WTC11 (cell line): ENCODE measurements around the gene HACE1. TPM values are rescaled to one million over a fixed set of nuclear protein-coding genes. Genes with fewer than 3 reads are reported as not detected.

Source experiments
- ATAC-seq: fragments of 200-7000 bp; cut with Tn5 transposase; 2 replicates; pipeline ENCODE4 v1.10.0; 2021; ENCODE audit warnings: mild to moderate bottlenecking, moderate library complexity
- CTCF ChIA-PET: fragments of 300-600 bp; sonication (Branson Sonifier 250); formaldehyde crosslinking; loops from one replicate; lab custom pipeline; 2021; ENCODE audit warnings: antibody characterized with exemption; lab: Charles Lee
- POLR2A ChIA-PET: fragments of 350-600 bp; sonication (Branson Sonifier 250); formaldehyde crosslinking; loops from one replicate; lab custom pipeline; 2021; ENCODE audit warnings: antibody characterized with exemption; lab: Charles Lee
- DNase-seq: peaks from one replicate; pipeline ENCODE4 v3.0.0; 2021; ENCODE audit warnings: low spot score
- H3K27ac Mint-ChIP-seq: 2 replicates; pipeline ENCODE4 v1.8.0; 2021; ENCODE audit warnings: mixed read lengths
- H3K27me3 Mint-ChIP-seq: 2 replicates; pipeline ENCODE4 v1.8.0; 2021; ENCODE audit warnings: low read depth, mild to moderate bottlenecking, moderate library complexity, mixed read lengths
- H3K36me3 Mint-ChIP-seq: 2 replicates; pipeline ENCODE4 v1.8.0; 2021; ENCODE audit warnings: mixed read lengths
- H3K4me1 Mint-ChIP-seq: 2 replicates; pipeline ENCODE4 v1.8.0; 2022; ENCODE audit warnings: mixed read lengths
- H3K4me3 Mint-ChIP-seq: 2 replicates; pipeline ENCODE4 v1.8.0; 2021; ENCODE audit warnings: mild to moderate bottlenecking, moderate library complexity, mixed read lengths
- H3K9me3 Mint-ChIP-seq: 2 replicates; pipeline ENCODE4 v1.8.0; 2021; ENCODE audit warnings: mixed read lengths
- ATF1 ChIP-seq: sonication (generic); formaldehyde crosslinking; IDR thresholded peaks from 2 replicates; pipeline ENCODE4 v1.8.1; 2023; ENCODE audit warnings: mild to moderate bottlenecking, moderate library complexity, missing genetic modification reagents
- CBFB ChIP-seq: sonication (generic); formaldehyde crosslinking; IDR thresholded peaks from 2 replicates; pipeline ENCODE4 v1.8.1; 2022; ENCODE audit warnings: mild to moderate bottlenecking, low read depth, missing genetic modification reagents
- EMX1 ChIP-seq: fragments of 250-450 bp; sonication (Bioruptor Pico); IDR thresholded peaks from 2 replicates; pipeline ENCODE4 v1.8.0; 2021; ENCODE audit warnings: mild to moderate bottlenecking
- ERG ChIP-seq: fragments of 250-450 bp; sonication (Bioruptor Pico); IDR thresholded peaks from 2 replicates; pipeline ENCODE4 v1.8.0; 2021; ENCODE audit warnings: mild to moderate bottlenecking
- FOXP1 ChIP-seq: sonication (generic); formaldehyde crosslinking; IDR thresholded peaks from 2 replicates; pipeline ENCODE4 v1.8.0; 2022; ENCODE audit warnings: missing genetic modification reagents, mild to moderate bottlenecking, moderate library complexity, borderline replicate concordance
- GABPB1 ChIP-seq: sonication (generic); formaldehyde crosslinking; IDR thresholded peaks from 2 replicates; pipeline ENCODE4 v1.8.1; 2023; ENCODE audit warnings: mild to moderate bottlenecking, missing genetic modification reagents
- GTF2I ChIP-seq: fragments of 250-450 bp; sonication (Bioruptor Pico); conservative IDR thresholded peaks from 2 replicates; pipeline ENCODE4 v1.4.0; 2021; ENCODE audit warnings: mild to moderate bottlenecking
- IRF2 ChIP-seq: sonication (generic); formaldehyde crosslinking; IDR thresholded peaks from 2 replicates; pipeline ENCODE4 v1.8.0; 2022; ENCODE audit warnings: low read depth, missing genetic modification reagents, borderline replicate concordance
- JAZF1 ChIP-seq: fragments of 250-450 bp; sonication (Bioruptor Pico); IDR thresholded peaks from 2 replicates; pipeline ENCODE4 v1.9.0; 2021; ENCODE audit warnings: moderate library complexity, mild to moderate bottlenecking, inconsistent platforms
- KAT7 ChIP-seq: sonication (generic); formaldehyde crosslinking; IDR thresholded peaks from 2 replicates; pipeline ENCODE4 v1.8.1; 2023; ENCODE audit warnings: missing genetic modification reagents, mild to moderate bottlenecking, borderline replicate concordance
- MAX ChIP-seq: sonication (generic); formaldehyde crosslinking; IDR thresholded peaks from 2 replicates; pipeline ENCODE4 v1.8.0; 2022; ENCODE audit warnings: mild to moderate bottlenecking, missing genetic modification reagents
- NR1H2 ChIP-seq: sonication (generic); formaldehyde crosslinking; IDR thresholded peaks from 2 replicates; pipeline ENCODE4 v1.9.0; 2021; ENCODE audit warnings: mild to moderate bottlenecking, moderate library complexity, missing genetic modification reagents
- RORB ChIP-seq: fragments of 250-450 bp; sonication (Bioruptor Pico); IDR thresholded peaks from 2 replicates; pipeline ENCODE4 v1.9.0; 2021; ENCODE audit warnings: mild to moderate bottlenecking
- SP1 ChIP-seq: sonication (generic); formaldehyde crosslinking; conservative IDR thresholded peaks from 2 replicates; pipeline ENCODE4 v1.8.1; 2022; ENCODE audit warnings: missing genetic modification reagents
- TCF7 ChIP-seq: sonication (generic); formaldehyde crosslinking; IDR thresholded peaks from 2 replicates; pipeline ENCODE4 v1.8.0; 2022; ENCODE audit warnings: mild to moderate bottlenecking, low read depth, missing genetic modification reagents, moderate library complexity
- USF2 ChIP-seq: sonication (generic); formaldehyde crosslinking; IDR thresholded peaks from 2 replicates; pipeline ENCODE4 v1.8.1; 2023; ENCODE audit warnings: mild to moderate bottlenecking, missing genetic modification reagents, moderate library complexity
- ZNF263 ChIP-seq: sonication (generic); formaldehyde crosslinking; IDR thresholded peaks from 2 replicates; pipeline ENCODE4 v1.8.1; 2022; ENCODE audit warnings: low read depth, mild to moderate bottlenecking, moderate library complexity, missing genetic modification reagents
- ZNF671 ChIP-seq: fragments of 250-450 bp; sonication (Bioruptor Pico); IDR thresholded peaks from 2 replicates; pipeline ENCODE4 v1.8.0; 2021; ENCODE audit warnings: mild to moderate bottlenecking
- total RNA-seq: library from RNA; stranded (reverse); gene quantifications from 3 replicates; pipeline ENCODE4 v1.2.3, GENCODE V29; 2021
- TF ChIP-seq, protein P1 (sequence below): fragments of 250-450 bp; sonication (Bioruptor Pico); IDR thresholded peaks from 2 replicates; pipeline ENCODE4 v1.9.0; 2021; ENCODE audit warnings: mild to moderate bottlenecking
- TF ChIP-seq, protein P2 (sequence below): sonication (generic); formaldehyde crosslinking; IDR thresholded peaks from 2 replicates; pipeline ENCODE4 v1.8.1; 2023; ENCODE audit warnings: mild to moderate bottlenecking, missing genetic modification reagents, borderline replicate concordance
- TF ChIP-seq, protein P3 (sequence below): sonication (generic); formaldehyde crosslinking; conservative IDR thresholded peaks from 2 replicates; pipeline ENCODE4 v1.8.1; 2022; ENCODE audit warnings: mild to moderate bottlenecking, missing genetic modification reagents
- TF ChIP-seq, protein P4 (sequence below): fragments of 200-600 bp; IDR thresholded peaks from 2 replicates; pipeline ENCODE4 v1.8.0; 2022; ENCODE audit warnings: antibody characterized with exemption
- TF ChIP-seq, protein P5 (sequence below): sonication (generic); formaldehyde crosslinking; IDR thresholded peaks from 2 replicates; pipeline ENCODE4 v1.8.0; 2022; ENCODE audit warnings: mild to moderate bottlenecking, missing genetic modification reagents

HACE1 gene
- total RNA-seq, 1 experiment from 2014 or later: 18.1 TPM

GRCh38 chr6:104705095-104705707, 154.5 kb downstream of the HACE1 start:
- H3K9me3 Mint-ChIP-seq: peaks cover 8% of the 10 kb centered on the region
- no peak for ATAC-seq
- CTCF ChIA-PET: no interaction called here
- no peak overlapping the region for H3K27ac Mint-ChIP-seq
- H3K4me3 Mint-ChIP-seq: no peak overlapping the region
- TF ChIP-seq ZNF671 (CRISPR knock-in tag): no peak
- no peak for TF ChIP-seq FOXP1
- TF ChIP-seq SP1 (CRISPR knock-in tag): no peak
- TF ChIP-seq, protein P1, sequence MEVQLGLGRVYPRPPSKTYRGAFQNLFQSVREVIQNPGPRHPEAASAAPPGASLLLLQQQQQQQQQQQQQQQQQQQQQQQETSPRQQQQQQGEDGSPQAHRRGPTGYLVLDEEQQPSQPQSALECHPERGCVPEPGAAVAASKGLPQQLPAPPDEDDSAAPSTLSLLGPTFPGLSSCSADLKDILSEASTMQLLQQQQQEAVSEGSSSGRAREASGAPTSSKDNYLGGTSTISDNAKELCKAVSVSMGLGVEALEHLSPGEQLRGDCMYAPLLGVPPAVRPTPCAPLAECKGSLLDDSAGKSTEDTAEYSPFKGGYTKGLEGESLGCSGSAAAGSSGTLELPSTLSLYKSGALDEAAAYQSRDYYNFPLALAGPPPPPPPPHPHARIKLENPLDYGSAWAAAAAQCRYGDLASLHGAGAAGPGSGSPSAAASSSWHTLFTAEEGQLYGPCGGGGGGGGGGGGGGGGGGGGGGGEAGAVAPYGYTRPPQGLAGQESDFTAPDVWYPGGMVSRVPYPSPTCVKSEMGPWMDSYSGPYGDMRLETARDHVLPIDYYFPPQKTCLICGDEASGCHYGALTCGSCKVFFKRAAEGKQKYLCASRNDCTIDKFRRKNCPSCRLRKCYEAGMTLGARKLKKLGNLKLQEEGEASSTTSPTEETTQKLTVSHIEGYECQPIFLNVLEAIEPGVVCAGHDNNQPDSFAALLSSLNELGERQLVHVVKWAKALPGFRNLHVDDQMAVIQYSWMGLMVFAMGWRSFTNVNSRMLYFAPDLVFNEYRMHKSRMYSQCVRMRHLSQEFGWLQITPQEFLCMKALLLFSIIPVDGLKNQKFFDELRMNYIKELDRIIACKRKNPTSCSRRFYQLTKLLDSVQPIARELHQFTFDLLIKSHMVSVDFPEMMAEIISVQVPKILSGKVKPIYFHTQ: no peak
- TF ChIP-seq EMX1 (CRISPR knock-in tag): no peak
- TF ChIP-seq GABPB1 (CRISPR knock-in tag): no peak
- no peak for TF ChIP-seq RORB (CRISPR knock-in tag)
- TF ChIP-seq IRF2 (CRISPR knock-in tag): no peak
- no peak for TF ChIP-seq NR1H2
- TF ChIP-seq KAT7 (CRISPR knock-in tag): no peak
- TF ChIP-seq, protein P2, sequence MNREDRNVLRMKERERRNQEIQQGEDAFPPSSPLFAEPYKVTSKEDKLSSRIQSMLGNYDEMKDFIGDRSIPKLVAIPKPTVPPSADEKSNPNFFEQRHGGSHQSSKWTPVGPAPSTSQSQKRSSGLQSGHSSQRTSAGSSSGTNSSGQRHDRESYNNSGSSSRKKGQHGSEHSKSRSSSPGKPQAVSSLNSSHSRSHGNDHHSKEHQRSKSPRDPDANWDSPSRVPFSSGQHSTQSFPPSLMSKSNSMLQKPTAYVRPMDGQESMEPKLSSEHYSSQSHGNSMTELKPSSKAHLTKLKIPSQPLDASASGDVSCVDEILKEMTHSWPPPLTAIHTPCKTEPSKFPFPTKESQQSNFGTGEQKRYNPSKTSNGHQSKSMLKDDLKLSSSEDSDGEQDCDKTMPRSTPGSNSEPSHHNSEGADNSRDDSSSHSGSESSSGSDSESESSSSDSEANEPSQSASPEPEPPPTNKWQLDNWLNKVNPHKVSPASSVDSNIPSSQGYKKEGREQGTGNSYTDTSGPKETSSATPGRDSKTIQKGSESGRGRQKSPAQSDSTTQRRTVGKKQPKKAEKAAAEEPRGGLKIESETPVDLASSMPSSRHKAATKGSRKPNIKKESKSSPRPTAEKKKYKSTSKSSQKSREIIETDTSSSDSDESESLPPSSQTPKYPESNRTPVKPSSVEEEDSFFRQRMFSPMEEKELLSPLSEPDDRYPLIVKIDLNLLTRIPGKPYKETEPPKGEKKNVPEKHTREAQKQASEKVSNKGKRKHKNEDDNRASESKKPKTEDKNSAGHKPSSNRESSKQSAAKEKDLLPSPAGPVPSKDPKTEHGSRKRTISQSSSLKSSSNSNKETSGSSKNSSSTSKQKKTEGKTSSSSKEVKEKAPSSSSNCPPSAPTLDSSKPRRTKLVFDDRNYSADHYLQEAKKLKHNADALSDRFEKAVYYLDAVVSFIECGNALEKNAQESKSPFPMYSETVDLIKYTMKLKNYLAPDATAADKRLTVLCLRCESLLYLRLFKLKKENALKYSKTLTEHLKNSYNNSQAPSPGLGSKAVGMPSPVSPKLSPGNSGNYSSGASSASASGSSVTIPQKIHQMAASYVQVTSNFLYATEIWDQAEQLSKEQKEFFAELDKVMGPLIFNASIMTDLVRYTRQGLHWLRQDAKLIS: no peak
- no peak for TF ChIP-seq USF2 (CRISPR knock-in tag)
- TF ChIP-seq TCF7 (CRISPR knock-in tag): no peak
- TF ChIP-seq, all 79 proteins: peak for 0
- Mint-ChIP-seq H3K4me1 (peaks cover 9% of the 10 kb centered on the region; the same call in 1 of the 2 replicates), H3K36me3 (no peaks in the 10 kb centered on the region), H3K27me3 (no peaks in the 10 kb centered on the region)
- POLR2A ChIA-PET: no interaction called here
- DNase-seq: no peak

DNA sequence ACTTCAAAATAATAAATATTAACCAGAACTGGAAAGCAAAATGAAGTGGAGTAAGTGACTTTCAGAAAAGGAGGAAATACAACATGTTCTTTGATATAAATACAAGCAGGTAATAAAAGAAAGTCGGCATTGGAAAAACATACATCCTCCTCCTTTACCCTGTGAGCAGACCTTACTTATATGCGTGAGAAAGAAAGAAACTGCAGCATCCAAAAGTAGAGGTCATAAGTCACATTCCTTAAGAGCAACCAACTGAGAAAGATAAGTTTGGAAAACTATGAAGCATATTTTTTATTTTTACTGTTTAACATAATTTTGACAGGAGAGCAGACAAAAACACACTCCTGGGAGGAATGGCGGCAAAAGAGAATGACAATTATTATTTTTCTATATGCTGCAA, 155.5 kb downstream of the HACE1 start:
- POLR2A ChIA-PET: no interaction called here
- no peak for DNase-seq
- TF ChIP-seq ATF1 (CRISPR knock-in tag): no peak
- TF ChIP-seq GTF2I (CRISPR knock-in tag): no peak
- no peak for TF ChIP-seq EMX1 (CRISPR knock-in tag)
- no peak for TF ChIP-seq CBFB (CRISPR knock-in tag)
- TF ChIP-seq ERG: no peak
- TF ChIP-seq, protein P3, sequence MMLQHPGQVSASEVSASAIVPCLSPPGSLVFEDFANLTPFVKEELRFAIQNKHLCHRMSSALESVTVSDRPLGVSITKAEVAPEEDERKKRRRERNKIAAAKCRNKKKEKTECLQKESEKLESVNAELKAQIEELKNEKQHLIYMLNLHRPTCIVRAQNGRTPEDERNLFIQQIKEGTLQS: no peak
- TF ChIP-seq NR1H2: no peak
- TF ChIP-seq ZNF263: no peak
- TF ChIP-seq MAX (CRISPR knock-in tag): no peak
- no peak for TF ChIP-seq JAZF1 (CRISPR knock-in tag)
- TF ChIP-seq, protein P4, sequence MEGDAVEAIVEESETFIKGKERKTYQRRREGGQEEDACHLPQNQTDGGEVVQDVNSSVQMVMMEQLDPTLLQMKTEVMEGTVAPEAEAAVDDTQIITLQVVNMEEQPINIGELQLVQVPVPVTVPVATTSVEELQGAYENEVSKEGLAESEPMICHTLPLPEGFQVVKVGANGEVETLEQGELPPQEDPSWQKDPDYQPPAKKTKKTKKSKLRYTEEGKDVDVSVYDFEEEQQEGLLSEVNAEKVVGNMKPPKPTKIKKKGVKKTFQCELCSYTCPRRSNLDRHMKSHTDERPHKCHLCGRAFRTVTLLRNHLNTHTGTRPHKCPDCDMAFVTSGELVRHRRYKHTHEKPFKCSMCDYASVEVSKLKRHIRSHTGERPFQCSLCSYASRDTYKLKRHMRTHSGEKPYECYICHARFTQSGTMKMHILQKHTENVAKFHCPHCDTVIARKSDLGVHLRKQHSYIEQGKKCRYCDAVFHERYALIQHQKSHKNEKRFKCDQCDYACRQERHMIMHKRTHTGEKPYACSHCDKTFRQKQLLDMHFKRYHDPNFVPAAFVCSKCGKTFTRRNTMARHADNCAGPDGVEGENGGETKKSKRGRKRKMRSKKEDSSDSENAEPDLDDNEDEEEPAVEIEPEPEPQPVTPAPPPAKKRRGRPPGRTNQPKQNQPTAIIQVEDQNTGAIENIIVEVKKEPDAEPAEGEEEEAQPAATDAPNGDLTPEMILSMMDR: no peak
- TF ChIP-seq, protein P5, sequence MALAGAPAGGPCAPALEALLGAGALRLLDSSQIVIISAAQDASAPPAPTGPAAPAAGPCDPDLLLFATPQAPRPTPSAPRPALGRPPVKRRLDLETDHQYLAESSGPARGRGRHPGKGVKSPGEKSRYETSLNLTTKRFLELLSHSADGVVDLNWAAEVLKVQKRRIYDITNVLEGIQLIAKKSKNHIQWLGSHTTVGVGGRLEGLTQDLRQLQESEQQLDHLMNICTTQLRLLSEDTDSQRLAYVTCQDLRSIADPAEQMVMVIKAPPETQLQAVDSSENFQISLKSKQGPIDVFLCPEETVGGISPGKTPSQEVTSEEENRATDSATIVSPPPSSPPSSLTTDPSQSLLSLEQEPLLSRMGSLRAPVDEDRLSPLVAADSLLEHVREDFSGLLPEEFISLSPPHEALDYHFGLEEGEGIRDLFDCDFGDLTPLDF (CRISPR knock-in tag): no peak
- TF ChIP-seq SP1 (CRISPR knock-in tag): no peak

More for the DNA sequence above, 155.5 kb downstream of the HACE1 start:
- Mint-ChIP-seq H3K27ac (no peak overlapping the region), H3K4me1 (peaks cover 9% of the 10 kb centered on the region; the same call in 1 of the 2 replicates), H3K9me3 (peaks cover 4% of the 10 kb centered on the region), H3K36me3 (no peaks in the 10 kb centered on the region), H3K4me3 (no peak overlapping the region), H3K27me3 (no peaks in the 10 kb centered on the region)
- no peak for ATAC-seq
- CTCF ChIA-PET: no interaction called here
